ENCODE measurements around the gene KRTAP21-3.
"Not testable (repeated sequence)": the region's sequence is repeated elsewhere in the genome, so short reads cannot be mapped to it uniquely, and the experiment has no call there.

Gene KRTAP21-3, protein sequence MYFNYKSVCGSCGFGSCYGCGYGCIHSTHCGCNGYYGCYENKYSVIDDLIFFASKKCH

DNA sequence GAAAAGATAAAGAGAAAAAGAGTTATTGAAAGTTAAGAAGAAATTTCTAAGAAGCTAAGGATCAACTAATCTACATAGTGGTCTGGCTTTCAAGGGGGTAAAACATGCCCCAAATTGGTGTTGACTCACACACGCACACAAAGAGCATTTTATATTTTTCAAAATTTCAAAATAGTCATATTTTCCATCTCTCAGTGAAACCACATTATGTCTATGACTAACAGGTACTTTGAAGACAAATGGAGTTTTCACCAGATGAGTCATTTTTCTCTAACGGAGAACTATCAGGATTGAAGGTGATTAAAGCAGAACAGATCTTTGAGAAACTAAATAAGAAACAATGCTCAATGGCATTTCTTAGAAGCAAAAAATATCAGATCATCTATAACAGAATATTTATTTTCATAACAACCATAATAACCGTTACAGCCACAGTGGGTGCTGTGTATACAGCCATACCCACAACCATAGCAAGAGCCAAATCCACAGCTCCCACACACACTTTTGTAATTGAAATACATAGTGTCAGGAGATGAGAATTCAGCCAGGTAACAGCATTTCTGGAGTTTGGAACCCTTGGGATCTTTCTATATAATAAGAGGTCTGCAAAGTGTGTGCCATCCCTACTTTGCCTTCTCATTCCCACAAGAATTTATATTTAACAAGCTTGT lies at the start of gene KRTAP21-3:
TSS of gene KRTAP21-3 (minus strand) at position 539 of the 671 bp plus-strand sequence. CDS start at position 521, 18 bp downstream.
- DNase-seq, result no peak

DNA sequence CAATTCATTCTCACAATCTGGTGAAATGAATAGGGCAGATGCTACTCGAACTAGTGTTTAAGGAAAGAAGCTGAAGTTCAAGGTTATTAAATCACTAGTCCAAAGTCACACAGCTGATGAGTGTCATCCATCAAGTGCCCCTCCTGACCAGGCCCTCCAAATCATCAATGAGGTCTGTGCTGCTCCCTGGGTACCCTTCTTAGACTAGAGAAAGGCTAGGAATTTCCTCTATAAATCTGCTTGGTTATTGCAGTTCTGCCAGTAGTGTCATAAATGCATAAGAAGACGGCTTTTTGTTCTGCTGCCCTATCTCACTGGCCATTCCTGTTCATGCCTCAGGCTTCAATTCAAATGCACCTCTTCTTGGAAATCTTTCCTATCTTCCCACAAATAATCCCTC lies 42.2 kb upstream of the KRTAP21-3 start:
- no peak for DNase-seq

DNA sequence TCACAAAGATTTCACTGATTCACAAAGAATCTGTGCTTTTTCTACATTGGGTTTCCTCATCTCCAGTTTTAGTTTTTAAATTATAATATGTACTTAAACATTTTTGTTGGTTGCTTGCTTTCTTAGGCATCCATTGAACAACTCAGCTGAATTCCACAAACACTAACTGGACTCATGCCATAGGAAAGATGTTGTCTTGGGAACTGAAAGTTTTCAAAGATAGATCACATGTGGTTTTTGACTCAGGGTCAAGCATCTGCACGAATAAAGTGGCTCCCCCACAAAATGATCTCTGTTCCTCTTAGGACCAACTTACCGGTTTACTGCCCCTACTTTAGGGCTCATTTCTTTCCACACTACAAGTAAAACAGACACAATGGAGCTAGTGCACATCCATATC lies 39.7 kb upstream of the KRTAP21-3 start:
- no peak for DNase-seq

DNA sequence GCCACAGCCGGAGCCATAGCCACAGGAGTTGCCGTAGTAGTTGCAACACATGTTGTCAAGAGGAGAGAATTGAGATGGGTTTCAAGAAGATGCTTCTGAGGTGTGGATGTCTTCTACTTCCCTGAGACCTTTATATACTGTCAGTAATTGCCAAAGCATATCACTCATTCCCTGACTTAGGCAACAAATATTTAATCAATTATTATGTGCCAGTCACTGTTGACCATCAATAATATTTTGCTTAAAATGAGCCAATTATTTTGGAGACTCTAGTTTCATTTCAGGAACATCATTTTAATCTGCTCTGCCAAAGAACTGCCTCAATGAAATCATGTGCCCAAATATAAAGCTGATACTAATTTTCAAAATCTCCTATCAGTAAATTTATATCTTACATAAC lies 36.8 kb upstream of the KRTAP21-3 start, which contains the start of gene KRTAP21-1:
TSS of gene KRTAP21-1 (minus strand) at position 101 of the 400 bp plus-strand sequence. CDS start at position 51, 50 bp downstream.
- not testable (repeated sequence) for DNase-seq

DNA sequence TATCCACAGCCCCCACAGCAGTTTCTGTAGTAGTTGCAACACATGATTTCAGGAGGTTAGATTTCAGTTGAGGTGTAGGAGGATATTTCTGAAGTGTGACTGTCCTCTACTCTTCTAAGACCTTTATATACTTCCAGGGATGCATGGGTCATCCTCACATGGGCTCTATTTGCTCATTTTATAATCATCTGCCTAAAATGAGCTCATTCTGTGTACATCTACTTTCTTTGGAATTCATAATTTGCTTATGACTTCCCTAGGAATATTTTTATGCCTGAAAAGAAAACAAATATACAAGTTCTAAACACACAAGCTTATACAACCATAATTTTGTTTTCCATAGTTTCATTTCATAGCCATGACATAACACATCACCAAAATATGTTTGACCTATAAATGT lies 28.6 kb upstream of the KRTAP21-3 start, which contains the start of gene KRTAP21-2:
TSS of gene KRTAP21-2 (minus strand) at position 101 of the 400 bp plus-strand sequence. CDS start at position 44, 57 bp downstream.
- DNase-seq, result no peak

DNA sequence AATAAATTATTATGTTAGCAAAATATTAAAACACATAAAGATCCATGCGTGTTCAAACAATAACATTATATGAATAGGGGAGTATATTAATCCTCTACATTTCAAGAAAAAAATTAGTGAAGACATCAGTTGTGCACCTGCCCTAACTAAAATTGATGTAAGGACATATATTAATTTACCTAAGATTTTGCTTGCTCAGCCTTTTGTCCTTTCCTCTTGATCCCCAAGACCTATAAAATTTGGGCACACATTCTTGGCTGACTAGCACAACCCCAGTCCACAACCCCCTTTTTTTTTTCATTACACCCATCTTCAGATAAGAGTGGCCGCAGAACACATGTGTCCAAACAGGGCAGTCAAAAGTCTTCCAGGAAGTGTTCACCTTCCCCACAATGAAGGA lies 21.9 kb upstream of the KRTAP21-3 start:
- DNase-seq, result no peak

DNA sequence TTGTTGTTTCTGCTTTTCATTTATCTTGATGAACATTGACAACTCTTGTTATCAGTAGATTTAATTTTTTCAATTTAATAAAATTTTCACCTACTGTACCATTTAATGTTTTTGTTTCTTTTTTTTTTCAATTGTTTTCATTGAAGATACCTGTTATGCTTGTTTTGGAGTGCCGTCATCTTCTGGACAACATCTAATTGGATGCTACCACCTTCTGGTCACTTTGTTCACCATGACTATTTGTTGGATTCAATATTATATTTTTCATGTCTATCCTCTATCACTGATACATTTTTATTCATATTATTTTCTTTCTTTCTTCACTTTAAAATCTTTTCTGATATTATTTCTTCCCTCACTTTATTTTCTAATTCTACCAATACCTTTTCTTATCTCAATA lies 14.4 kb upstream of the KRTAP21-3 start:
- DNase-seq, result peak; percentile 12

DNA sequence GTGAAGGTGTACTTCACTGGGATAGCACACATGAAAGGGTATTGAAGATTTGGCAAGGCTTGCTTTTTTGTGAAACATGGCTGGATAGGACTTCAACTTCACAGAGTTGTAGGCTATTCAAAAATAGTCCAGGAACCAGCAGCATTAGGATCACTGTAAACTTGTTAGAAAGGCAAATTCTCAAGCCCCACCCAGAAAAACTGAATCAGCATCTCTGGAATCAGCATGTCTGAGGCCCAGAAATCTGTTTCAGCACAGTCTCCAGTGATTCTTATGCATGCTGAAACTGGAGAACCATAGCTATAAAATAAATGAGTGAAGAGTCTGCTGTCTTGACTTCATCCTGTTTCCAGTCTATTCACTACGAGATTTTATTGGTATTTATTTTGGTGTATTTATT lies 8.1 kb upstream of the KRTAP21-3 start:
- DNase-seq, result no peak

DNA sequence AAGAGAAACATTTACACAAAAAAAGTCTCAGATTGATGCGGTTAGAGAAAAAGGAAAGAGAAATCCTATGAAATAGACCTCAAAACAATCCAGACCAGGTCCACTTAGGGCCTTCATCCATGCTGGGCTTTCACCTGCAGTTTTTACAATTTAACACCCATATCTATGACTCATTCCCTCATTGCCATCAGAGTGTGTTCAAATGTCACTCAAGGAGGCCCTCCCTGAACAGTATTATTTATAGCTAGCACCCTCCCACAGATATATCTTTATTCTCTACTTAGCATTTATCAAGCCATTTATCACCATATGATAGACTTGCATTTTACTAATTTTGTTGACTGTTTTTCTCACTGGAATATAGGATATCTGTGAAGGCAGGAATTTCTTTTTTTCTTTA lies 824 bp upstream of the KRTAP21-3 start:
- DNase-seq, result peak; percentile 9

DNA sequence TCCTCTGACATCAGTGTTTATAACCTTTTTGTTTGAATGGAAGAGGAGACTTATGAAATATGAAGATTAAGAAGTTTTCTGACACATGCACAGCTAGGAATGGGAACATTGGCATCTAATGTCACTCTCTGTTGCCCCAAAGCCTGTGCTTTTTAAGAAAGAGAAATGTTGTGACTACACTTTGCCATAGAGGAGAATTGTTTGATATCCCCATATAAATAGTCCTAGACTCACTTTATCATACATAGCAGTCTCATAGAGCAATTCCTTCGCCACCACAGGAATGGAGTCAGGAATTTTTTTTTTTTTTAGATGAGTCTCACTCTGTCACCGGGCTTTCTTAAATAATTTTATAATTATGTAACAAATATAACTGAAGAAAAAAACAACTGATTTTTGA lies 1.5 kb downstream of the KRTAP21-3 start:
- no peak for DNase-seq

DNA sequence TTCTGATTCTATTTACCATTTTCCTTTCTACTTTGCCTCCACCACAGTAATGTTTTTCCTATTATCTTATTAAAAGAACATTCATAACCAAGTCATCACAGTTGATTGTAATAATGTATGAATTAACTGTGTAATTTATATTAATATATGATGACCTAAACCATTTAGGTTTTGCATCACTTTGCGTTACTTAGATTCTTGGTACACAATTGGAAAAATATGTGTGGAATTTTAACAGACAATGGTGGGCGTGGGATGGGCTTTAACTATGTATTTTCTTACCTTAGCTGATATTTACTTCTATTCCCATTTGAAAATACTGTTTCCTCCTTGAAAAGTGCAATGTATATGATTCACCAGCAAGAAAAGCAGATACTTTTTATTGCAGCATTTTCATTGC lies 3.6 kb downstream of the KRTAP21-3 start:
- no peak for DNase-seq

DNA sequence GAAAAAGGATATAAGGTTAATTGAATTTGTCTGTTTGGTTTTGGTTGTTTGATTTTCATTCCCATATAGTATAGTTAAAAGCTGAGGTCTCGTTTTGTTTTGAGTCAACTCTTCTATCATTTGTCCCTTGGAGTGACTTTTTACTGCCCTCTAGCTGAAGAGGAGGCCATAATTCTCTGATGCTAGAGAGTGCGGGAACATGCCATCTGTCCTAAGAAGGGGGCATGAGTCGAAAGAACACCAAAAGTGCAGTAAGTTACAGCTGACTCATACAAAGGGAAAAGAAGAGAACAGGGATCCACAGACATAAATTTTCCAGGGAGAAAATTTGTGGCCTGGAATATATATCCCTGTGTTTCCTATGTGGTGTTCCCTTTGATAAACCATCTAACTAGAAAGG lies 4.1 kb downstream of the KRTAP21-3 start:
- DNase-seq, result peak; percentile 5

DNA sequence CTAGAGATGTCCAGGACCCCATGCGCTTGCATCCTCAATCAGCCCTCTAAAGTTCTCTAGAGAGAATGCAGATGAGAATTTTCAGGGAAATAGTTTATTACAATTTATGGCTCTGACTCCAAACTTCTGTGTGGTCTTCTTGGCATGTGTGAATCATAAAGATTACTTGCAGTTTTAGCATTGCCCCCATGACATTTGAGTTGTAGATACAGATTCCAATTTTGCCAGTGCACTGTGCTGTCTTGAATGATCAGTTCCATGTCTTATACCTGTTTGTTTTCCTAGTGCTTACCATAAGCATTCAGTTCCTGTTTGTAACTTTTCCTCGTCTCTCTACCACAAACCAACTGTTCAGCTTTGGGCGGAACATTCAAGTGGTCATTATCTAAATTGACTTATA lies 4.8 kb downstream of the KRTAP21-3 start:
- no peak for DNase-seq

DNA sequence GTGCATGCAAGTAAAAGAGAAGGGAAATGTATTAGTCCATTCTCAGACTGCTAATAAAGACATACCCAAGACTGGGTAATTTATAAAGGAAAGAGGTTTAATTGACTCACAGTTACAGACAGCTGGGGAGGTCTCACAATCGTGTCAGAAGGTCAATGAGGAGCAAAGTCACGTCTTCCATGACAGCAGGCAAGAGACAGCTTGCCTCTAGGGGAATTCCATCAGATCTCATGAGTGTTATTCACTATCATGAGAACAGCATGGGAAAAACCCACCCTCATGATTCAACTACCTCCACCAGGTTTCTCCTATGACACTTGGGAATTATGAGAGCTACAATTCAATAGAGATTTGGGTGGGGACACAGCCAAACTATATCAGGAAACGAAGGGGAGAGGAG lies 8.1 kb downstream of the KRTAP21-3 start:
- DNase-seq, result no peak

DNA sequence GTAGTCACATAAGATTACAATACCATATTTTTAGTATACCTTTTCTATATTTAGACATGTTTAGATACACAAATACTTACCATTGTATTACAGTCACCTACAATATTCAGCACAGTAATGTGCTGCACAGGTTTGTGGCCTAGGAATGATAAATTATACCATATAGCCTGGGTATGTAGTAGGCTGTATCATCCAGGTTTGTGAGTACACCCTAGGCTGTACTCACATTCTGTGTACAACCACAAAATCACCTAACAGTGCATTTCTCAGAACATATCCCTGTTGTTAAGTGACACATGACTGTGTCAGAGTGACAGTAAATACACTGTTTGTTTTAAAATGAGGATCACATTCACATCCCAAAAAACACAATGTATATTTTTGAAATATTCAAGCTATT lies 11.2 kb downstream of the KRTAP21-3 start:
- DNase-seq, result no peak

DNA sequence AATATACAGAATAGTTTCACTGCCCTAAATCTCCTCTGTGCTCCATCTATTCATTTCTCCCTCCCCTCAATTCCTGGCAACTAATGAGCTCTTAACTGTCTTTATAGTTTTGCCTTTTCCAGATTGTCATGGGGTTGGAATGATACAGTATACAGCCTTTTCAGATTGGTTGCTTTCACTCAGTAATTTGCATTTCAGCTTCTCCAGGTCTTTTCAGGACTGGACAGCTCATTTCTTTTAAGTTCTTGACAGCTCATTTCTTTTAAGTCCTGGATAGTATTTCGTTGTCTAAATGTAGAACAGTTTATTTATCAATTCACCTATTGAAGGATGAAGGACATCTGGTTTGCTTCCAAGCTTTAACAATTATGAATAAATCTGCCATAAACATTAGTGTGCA lies 22.6 kb downstream of the KRTAP21-3 start:
- no peak for DNase-seq

DNA sequence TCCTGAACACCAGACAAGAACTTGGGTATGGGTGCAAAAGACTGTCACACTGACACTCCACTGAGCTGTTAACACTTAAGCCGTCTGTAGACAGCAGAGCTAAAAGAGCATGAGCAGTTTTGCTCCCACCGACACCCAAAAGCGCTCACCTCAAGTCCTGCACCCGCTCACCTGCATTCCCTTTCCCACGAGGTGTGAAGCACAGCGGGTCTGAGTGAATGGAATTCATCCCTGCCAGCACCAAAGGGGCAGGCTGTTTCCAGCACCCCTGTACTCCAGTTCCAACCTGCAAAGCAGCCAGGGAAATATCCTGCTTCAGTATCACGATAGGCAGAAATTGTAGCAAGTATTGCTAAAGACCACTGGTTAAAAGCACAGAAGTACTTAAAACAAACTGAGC lies 28.8 kb downstream of the KRTAP21-3 start:
- DNase-seq, result no peak

DNA sequence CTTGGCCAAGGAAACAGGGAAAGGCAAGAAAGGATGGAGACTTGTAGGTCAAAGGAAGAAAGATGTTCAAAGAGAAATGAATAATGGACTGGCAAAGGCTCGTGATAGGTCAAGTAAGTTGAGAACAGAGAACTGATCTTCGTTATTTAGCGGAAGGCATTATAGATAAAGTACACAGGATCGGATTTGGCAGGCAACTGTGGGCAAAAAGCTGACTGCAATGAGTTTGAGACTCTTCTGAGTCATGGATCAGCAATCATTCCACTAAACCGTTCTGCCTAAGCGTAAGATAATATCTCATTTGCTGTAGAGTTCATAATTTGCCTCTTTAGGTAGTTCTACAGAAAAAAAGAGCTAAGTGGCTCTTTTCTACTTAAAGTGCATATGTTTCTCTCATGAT lies 34.1 kb downstream of the KRTAP21-3 start:
- no peak for DNase-seq

DNA sequence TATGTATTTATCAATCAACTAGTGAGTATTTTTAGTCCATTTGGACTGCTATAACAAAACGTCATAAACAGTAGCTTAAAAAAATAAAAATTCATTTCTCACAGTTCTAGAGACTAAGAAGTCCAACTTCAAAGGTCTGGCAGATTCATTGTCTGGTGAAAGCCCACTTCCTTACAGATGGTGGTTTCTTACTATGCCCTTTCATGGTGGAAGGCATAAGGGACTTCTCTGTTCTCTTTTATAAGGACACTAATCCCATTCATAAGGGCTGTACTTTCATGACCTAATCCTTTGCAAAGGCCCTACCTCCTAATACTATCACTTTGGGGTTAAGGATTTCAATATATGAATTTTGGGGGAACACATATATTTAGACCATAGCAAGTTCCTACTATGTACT lies 38.0 kb downstream of the KRTAP21-3 start:
- no peak for DNase-seq

DNA sequence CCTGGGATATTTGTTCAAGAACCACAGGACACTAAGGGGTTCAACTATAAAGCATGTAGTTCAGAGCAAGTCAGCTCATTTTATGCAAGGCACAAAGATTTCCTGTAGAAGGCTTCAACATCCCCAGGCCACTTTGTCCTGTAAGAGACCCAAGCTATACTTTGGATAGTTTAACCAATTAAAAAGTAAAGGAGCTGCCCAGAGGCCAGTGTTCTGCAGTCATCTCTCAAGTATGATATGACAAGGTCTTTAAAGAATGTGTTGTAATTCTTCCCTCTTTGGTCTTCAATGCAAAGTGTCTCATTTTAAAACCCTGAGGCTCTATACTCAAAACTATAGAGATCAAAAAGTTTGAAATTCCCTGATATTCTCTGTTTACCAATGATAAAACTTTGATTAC lies 41.8 kb downstream of the KRTAP21-3 start:
- DNase-seq, result no peak

DNA sequence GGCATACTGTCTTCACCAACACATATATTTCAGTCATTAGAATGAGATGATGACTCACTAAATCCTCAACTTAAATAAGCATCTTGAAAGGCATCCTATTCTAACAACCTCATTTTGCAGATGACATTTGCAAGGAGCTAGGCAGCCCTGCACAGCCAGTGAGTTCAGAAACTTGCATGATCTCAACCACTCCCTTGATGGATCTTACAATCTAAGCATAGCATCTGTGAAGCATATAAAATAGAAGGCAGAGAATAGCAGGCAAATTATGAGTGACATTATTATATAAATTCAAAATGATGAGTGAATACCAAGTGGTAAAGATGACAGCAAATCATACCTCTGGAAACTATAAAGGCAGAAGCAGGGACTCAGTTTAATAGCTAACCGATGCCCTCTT lies 44.3 kb downstream of the KRTAP21-3 start:
- DNase-seq, result peak; percentile 3

DNA sequence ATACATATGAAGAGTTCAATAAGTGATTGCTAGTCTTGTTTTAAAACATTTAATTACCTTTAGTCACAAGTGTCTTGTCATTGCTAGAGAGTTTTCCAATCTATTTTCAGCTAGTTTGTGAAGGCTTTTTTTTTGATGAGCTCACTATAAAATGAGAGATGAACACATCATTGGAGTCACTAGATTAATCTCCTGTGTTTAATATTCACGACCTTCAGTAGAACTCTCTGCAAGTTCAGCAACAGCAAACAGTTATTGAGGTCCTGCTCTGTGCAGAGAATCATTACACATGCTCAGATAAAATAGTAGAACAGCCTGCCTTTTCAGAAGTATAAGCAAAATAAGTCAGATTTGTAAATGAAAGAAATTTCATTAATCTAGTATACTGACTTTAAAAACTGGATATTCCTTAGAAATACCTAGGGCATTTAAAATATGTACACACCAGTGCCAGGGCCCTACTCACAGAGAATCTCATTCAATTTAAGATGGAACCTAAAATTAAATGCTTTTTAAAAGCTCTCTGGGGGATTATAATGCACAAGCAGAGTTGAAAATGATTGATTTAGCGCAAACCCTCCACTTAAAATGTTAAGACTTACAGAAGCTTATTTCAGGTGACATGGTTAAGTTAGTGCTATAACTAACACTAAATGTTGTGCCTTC lies 45.5 kb downstream of the KRTAP21-3 start:
- peak; percentile 14 for DNase-seq

DNA sequence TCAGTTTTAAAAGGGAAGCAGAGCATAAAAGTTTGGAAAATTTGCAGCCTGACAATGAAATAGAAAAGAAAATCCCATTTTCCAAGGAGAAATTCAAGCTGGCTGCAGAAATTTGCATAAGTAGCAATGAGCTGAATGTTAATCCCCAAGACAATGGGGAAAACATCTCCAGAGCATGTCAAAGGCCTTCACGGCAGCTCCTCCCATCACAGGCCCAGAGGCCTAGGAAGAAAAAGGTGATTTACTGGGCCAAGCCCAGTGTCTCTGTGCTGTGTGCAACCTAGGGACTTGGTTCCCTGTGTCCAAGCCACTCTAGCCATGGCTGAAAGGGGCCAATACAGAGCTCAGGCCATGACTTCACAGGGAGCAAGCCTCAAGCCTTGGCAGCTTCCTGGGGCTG lies 49.8 kb downstream of the KRTAP21-3 start:
- no peak for DNase-seq

All from NCI-H69 (cell line).